DOHH2 (cell line): ENCODE data around the gene AMFR.

Experiments used
- CTCF ChIP-seq: fragments of 200-600 bp; sonication (generic); IDR thresholded peaks from one replicate; pipeline ENCODE4 v1.5.1; 2014; ENCODE audit warnings: antibody characterized with exemption, mild to moderate bottlenecking, low read depth, low read length; ENCODE audit not compliant: poor library complexity, severe bottlenecking
- EZH2phosphoT487 ChIP-seq: fragments of 200-600 bp; sonication (generic); IDR thresholded peaks from 2 replicates; pipeline ENCODE4 v1.6.1; 2017; ENCODE audit warnings: borderline replicate concordance, mild to moderate bottlenecking, antibody characterized with exemption, low read length, moderate library complexity, mixed read lengths

GRCh38 chr16:56340864-56341365 is 84.4 kb downstream of the AMFR start:
- TF ChIP-seq CTCF, result no peak
- TF ChIP-seq EZH2phosphoT487, result no peak
